Glomerular endothelial cell (primary cell): ENCODE results near the gene IQGAP3. TPM values are rescaled to one million over a fixed set of nuclear protein-coding genes. Genes with fewer than 3 reads are reported as not detected.
"Not testable (repeated sequence)": the region's sequence is repeated elsewhere in the genome, so short reads cannot be mapped to it uniquely, and the experiment has no call there.

Experiments used
- DNase-seq: peaks from one replicate; pipeline ENCODE4 v3.0.0-alpha.2; 2011; ENCODE audit warnings: low read depth, low spot score; ENCODE audit errors: extremely low read depth
- total RNA-seq: library from RNA; depleted of rRNA; stranded (reverse); fragments of >200 nt; gene quantifications from 2 replicates; pipeline ENCODE4 v1.2.3, GENCODE V29; 2015

IQGAP3 gene
- total RNA-seq, 1 donor from 2014 or later = 14.5 TPM

DNA sequence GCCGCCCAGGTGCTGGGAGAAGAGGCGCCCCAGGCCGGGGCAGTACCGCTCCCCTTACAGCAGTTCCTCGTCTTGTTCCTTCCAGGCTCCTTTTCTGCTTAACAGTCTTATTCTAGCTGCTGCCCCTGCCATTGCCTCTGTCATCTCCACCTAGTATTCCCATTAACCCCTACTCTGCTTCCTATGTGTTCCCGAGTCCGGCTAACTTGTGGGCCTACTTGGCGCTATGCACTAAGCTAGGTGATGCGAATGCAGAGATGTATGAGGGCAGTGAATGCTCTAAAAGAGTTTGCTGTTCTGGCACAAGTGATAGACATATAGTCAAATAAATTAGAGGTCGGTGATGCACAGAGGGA is 276 bp upstream of the IQGAP3 start:
- DNase-seq = no peak

DNA sequence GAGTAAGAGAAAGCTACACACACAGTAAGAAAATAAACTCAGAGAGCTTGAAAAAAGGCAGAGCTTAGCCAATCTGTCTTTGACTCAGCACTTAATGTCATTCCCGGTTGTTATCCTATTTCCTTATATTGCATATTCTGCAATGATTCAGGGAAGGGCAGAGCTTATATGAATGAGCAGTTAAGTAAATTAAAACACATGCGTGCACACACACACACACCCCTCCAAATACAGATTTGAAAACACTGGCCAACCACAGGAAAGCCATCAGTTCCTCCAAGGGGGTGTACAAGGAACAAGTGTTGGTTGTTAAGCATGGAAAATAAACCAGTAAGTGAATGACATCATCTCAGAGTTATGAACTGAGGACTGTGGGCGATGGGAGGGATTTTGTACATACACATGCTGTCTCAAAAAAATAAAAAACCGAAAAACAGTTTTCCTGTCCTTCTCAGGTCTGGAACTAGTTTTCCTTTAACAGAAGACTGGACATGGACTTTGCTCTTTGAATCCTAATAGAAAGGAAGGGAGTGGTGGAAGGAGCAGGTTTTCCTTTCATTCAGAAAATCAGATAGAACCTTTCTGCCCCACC is 1.0 kb downstream of the IQGAP3 start:
- peak; percentile 48 for DNase-seq

DNA sequence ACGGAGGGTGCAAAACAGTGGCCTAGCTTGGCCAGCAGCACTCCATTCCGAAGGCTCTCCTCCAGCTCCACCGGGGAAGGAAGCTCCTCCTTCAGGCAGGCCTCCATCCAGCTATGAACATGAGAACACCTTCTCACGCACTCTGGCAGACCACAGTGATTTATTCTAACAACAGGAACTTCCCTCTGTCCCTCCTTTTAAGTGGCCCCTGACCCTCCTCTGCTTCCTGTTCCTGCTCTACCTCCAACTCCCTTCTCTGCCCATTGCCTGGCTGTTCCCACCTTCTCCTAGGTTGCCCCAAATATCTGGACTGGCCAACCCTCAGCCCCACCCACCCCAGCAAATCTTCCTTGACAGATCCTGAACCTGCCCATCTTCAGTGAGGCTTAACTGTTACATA is 5.9 kb downstream of the IQGAP3 start:
- DNase-seq = no peak

DNA sequence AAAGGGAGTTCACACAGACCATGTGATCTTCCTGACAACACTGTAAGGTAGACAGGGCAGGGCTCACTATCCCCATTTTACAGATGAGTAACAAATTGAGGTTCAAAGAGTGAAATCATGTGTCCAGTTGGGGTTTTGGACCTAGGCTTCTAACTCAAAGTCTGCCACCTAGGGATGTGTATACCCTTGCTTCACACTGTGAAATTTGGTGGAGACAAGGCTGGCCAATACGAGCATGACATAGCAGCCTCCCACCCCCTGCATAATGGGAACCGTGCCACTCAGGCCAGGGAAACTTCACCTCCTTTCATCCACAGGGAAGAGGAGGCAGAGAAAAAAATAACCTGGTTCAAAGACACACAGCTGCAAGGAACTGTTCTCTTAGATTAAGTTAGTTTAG is 6.8 kb downstream of the IQGAP3 start:
- DNase-seq = no peak

DNA sequence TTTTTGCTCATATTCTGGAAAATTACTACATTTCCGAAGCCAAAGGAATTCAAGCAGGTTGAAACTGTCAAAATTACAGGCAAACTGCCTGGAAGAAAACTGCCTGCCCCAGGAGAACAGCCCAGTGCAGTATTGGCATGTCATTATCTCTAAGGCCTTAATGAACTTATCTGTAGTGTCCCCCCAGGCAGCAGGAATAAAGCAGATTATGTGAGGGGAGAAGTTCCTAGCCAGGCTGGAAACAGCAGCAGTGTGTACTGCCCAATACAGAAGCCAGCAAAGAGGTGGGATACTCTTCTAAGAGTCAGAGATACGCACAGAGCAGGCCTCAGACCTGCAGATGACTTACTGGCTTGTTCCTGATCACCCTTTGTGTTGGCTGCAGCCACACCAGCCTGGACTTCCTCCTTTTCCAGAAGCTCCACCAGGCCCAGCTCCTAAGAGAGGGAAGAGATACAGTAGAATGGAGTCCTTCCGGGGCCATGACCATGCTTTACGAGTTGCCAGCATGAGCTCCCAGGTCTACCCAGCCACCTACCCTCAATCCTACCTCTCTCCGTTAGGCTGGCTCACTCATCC is 11.7 kb downstream of the IQGAP3 start:
- DNase-seq = no peak

DNA sequence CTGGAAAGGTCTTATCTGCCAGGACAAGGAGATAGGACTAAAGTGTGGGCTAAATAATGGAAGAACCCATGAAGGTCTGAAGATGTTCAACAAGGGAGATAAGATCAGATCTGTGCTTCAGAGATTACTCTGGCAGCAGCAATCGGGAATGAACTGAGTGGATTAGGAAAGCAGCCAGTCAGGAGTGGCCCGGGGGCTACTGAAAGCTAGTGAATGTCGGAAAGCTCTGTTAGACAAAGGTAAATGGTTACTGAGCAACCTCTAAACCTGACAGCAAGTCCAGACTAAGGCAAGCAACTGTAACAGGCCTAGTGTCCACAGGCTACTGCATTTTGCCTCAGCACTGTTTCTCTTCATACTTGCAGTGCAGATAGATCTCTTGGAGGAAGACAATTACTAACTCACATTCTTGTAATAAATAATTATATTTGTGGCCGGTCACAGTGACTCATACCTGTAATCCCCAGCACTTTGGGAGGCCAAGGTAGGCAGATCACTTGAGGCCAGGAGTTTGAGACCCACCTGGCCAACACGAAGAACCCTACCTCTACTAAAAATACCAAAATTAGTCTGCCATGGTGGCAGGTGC is 12.5 kb downstream of the IQGAP3 start:
- DNase-seq = no peak

DNA sequence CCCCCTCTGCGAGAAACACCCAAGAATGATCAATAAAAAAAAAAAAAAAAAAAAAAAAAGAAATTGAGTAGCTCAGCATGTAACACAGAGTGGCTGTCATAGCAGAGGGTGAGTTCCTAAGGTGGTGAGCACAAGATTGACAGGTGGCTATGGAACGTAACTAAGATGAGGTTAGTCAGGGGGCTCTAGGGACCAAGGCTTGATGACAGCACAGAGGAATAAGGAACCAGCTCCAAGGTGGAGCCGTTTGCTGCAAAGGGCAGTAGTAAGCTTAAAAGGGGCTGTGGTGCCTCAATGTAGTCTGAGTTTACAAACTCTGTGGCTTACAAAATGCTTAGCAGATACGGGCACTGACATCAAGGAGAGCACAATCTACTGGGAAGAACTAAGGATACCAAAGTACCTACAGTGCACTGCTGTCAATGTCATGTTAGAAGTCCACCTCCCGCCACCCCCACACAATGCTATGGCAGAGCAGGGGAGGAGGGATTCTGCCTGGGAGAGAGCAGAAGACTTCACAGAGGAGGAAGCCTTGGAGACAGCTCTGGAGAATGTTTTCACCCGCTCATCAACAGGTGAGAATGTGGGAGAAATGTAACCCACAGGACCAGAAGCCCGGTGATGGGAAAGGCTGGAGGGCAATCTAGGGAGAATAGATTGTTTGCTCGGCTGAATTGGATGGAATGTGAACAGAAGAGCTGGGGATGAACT is 13.1 kb downstream of the IQGAP3 start:
- no peak for DNase-seq

DNA sequence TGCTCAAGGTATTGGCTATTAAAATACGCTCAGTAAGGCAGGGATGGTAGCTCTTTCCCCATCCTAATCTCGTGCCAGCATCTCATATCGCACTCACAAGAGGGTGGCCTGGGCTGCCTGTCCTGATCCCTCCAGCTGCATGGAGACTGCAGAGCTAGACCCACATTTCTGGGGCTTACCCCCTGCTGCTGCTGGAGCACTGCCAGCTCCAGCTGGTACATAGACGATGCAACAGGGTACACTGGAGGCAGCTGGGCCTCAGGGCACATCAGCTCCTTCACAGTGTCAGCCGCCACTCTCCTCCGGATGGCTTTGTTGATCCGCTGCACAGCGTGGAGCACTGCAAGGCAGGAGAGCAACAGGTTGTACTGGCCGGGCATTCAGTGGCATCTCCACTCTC is 16.0 kb downstream of the IQGAP3 start:
- no peak for DNase-seq

DNA sequence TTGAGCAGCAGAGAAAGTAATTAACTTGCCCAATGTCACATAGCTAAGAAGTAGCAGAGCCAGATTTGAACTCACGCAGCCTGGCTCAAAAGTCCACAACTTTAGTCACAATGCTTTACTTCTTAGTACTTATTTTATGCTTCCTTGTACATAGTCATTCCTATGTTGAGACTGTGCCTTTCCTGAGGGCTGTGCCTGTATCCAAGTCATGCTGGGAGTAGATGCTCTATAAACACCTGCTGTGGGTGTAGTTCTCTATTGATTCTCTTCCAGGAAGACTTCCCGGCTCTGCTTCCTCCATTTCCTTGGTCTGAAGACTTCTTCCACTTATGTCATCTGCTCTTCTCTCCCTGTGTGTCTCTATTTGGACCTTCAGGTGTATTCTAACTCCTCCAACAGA is 16.6 kb downstream of the IQGAP3 start:
- DNase-seq = no peak

DNA sequence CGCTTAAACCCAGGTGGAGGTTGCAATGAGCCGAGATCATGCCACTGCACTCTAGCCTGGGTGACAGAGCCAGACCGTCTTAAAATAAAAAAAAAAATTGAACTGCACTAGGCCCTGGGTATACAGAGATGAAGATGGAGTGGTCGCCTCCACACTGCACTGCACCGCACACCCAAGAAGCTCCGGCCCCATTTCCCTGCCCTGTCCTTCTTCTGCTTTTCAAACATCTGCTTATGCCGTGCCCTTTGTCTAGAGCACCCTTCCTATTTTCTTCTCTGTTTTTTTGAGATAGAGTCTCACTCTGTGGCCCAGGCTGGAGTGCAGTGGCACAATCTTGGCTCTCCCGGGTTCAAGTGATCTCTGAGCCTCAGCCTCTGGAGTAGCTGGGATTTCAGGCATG is 17.4 kb downstream of the IQGAP3 start:
- DNase-seq = no peak

DNA sequence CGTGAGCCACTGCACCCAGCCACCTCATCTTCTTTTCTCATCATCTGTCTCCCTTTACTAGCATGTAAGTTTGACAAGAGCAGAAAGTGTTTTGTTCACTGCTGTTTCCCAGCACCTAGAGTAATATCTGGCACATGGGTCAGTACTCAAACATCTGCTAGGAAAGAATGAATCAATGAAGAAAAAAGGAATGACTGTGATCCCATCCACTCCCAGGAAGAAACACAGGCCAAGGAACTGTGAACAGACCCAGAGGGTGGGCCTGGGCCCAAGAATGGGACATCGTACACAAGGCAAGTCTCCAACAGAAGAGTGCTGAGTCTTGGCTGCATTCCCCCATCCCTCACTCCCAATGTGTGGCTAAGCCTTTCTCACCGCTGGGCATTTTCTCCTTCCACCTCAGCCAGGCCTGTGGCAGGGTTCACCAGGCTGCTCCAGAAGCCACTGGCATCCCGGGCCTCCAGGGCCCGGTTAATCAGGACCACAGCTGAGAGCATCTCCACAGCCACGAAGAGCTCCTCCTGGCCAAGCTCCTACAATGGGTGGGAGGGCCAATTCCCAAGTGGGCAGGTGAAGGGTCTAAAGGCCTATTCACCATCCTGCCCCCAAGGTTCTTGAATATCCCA is 18.4 kb downstream of the IQGAP3 start:
- DNase-seq = no peak

DNA sequence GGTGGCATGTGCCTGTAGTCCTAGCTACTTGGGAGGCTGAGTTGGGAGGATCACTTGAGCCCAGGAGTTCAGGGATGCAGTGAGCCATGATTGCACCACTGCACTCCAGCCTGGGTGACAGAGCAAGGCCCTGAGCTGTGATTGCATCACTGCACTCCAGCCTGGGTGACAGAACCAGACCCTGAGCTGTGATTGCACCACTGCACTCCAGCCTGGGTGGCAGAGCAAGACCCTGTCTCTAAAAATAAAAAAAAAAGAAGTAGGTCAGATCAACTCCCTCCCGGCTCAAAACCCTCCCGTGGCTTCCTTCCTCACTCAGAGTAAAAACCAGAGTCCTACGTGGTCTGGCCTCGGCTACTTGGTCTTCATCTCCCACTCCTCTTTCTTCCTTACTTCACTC is 19.4 kb downstream of the IQGAP3 start:
- DNase-seq = not testable (repeated sequence)

DNA sequence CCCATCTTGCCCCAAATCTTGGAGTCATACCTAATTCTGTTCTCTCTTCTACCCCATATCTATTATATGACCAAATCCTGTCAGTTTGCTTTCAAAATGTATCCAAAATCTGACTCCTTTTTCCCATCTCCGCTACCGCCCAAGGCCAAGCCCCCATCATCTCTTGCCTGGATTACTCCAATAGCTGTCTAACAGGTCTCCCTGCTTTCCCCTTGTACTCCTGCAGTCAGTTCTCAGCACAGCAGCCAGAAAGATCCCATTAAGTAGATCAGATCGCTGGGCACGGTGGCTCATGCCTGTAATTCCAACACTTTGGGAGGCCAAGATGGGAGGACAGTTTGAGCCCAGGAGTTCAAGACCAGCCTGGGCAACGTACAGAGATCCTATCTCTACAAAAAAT is 19.8 kb downstream of the IQGAP3 start:
- DNase-seq = no peak

DNA sequence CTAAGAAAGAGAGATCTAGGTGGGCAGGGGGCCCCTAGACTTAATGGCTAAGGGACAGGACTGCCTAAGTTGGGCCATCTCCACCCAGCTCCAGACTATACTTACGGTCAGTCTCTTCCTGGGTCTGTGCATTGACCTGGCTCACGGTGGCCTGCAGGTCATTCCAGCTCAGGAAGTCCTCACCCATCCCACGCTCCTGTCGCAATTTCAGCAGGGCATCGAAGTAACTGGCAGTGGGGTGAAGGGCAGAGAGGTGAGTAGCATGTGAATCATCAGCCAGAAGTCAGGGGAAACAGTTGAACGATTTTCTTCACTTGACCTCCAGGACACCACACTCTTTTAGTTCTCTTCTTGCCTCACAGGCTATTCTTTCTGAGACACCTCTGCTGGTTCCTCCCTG is 20.5 kb downstream of the IQGAP3 start:
- DNase-seq = no peak

DNA sequence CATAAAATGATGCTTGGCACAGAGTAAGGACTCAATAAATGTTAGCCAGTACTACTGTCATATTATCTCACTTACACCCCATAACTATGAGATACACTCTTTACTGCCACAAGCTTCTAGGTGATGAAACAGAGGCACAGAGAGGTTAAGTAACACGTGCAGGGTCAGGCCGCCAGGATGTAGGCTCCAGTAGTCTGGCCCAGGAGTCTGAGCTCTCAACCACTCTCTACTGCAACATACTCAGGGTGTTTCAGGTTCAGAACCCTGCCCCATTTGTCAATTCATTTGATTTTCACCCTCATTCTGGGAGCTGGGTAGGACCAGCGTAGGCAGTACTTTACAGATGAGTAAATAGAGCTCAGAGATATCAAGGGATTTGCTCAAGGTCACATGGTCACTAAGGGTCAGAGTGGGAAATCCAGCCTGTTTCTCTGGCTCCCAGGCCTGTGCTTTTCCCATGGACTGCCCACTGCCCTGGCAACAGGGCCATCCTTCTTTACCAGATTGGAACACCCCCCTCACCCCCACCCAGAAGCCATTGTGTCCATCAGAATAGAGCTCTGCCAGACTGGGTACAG is 21.2 kb downstream of the IQGAP3 start:
- DNase-seq = no peak

DNA sequence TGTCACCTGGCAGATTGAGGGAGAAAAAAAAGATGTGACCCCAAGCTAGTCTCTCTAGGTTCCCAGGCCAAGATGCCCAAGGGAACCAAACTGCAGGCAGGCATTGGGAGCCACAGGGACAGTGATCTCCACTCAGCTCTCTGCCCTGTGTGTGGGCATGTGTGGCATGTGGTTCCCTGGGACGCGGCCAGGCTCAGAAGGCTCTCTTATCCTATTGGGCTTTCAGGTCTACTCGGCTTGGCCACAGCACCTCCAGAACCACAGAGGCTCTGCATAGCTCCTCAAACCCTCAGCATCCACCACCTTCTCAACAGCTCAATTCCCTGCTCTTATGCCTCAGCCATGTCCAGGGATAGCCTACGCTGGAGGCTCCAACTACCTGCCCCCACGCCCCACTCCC is 22.0 kb downstream of the IQGAP3 start:
- DNase-seq = no peak

DNA sequence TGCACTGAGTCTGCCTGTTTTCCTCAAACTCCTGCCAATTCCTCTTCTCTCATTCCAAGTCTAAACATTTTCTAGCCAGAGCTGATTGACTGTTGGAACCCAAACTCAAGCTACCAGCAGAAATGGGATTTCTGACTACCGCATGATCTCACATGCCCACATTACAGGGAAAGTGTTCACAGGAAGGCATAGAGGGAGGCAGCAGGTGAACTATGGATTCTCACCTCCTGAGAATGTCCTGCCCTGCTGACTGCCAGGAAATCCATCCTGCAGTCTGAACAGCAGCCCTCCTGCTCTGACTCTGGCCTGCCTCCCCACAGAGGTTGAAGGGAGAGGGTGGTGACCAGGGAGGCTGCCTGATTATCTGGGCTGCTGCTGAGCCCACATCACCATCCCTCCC is 22.5 kb downstream of the IQGAP3 start:
- DNase-seq = no peak

DNA sequence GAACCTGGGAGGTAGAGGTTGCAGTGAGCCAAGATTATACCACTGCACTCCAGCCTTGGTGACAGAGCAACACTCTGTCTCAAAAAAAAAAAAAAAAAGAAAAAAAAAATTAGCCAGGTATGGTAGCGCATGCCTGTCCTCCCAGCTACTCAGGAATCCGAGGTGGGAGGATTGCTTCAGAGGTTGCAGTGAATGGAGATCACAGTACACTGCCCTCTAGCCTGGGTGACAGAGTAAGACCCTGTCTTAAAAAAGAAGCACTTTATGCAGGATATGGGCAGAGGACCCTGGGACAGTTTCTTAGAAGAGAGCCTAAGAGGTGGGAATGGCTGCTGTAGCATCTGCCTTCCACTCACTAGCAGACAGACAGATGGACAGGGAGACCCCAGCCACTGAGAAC is 23.0 kb downstream of the IQGAP3 start:
- no peak for DNase-seq

DNA sequence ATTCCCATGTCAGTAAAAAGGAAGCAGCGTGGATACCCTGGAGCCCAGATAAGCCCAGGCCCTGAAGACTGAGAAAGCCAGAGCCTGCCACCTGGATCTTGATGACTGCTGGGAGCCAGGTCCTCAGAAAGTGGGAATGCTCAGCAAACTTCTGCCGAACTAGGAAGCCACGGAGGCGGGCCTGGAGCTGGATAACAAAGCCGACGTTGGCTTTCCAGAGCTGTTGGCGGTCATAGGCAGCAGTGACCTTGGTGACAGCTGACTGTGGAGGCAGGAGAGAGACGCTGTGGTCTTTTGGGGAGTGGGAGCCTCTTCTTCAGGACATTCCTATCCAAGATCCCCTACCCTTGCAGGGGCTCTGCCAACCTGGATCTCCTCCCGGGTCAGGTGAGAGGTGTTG is 24.4 kb downstream of the IQGAP3 start:
- no peak for DNase-seq

DNA sequence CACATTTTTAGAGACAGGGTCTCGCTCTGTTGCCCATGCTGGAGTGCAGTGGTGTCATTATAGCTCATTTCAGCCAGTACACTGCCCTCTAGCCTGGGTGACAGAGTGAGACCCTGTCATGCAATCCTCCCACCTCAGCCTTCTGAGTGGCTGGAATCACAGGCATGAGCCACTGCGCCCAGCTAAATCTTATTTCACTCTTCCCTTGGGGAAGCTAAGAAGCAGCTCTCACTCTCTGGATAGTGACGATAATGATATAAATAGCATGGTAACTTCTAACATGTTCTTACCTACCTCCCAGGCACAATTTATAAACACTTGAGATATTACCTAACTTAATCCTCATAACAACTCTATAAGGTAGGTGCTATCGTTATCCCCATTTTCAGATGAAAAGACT is 24.9 kb downstream of the IQGAP3 start:
- no peak for DNase-seq

DNA sequence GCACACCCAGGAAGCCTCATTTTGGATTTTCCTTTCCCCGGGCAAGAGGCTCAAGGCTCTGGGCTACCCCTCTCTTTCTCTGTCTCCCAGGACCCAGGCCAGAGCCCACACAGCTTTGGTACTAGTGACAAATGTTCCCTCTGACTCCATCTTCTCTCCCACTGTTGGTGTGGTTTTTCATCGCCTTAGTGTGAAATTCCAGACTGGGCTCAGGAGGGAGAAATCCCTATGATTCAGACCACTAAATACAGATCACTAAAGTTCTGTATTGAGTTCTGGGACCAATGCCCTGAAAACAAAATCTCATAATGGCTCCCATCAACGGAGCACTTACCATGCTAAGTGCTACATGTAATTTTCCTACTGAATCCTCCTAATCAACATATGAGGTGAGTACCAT is 26.1 kb downstream of the IQGAP3 start:
- no peak for DNase-seq
